ENCODE data around the gene NEK7.

DNA sequence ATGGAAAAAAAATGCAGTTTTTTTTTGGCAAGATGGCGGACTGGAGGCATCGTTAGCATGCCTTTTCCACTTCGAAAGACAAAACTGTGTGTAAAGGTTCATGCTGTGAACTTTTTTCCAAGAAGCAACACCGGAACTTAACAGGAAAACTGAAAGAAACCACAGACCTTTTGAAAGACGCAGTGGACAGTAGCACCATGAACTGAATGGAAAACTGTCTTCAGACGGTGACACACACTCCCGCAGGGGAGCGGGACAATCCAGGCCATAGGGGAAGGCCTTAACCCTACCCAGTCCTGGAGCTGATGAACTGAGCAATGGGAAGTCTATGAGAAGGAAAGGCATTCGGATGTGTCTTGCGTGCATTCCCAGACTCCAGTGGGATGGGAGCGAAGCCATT, 54.9 kb downstream of the NEK7 start:
- TF ChIP-seq, protein P1, sequence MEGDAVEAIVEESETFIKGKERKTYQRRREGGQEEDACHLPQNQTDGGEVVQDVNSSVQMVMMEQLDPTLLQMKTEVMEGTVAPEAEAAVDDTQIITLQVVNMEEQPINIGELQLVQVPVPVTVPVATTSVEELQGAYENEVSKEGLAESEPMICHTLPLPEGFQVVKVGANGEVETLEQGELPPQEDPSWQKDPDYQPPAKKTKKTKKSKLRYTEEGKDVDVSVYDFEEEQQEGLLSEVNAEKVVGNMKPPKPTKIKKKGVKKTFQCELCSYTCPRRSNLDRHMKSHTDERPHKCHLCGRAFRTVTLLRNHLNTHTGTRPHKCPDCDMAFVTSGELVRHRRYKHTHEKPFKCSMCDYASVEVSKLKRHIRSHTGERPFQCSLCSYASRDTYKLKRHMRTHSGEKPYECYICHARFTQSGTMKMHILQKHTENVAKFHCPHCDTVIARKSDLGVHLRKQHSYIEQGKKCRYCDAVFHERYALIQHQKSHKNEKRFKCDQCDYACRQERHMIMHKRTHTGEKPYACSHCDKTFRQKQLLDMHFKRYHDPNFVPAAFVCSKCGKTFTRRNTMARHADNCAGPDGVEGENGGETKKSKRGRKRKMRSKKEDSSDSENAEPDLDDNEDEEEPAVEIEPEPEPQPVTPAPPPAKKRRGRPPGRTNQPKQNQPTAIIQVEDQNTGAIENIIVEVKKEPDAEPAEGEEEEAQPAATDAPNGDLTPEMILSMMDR (IDR thresholded peaks at IDR 0.05; ENCODE audit: low read depth, low read length) = no peak
- no peak for TF ChIP-seq EZH2phosphoT487 (IDR thresholded peaks at IDR 0.05; ENCODE audit: low read depth)

Measured in OCI-LY3 (cell line).